Sigmoid colon (tissue), 7 donors: ENCODE data around the gene CENPO. TPM values are rescaled to one million over a fixed set of nuclear protein-coding genes. Genes with fewer than 3 reads are reported as not detected.

Experiments used
- DNase-seq: peaks from one replicate; pipeline ENCODE4 v3.0.0-alpha.2; 2019
- H3K27ac ChIP-seq, 4 donors: fragments of 200-600 bp; sonication (generic); one replicate each; pipeline ENCODE4 v1.5.1; 2016 to 2019; ENCODE audit warnings: mild to moderate bottlenecking in 1 of 4
- H3K27me3 ChIP-seq, 3 donors: fragments of 200-600 bp; sonication (generic); one replicate each; pipeline ENCODE4 v1.5.1; 2019; ENCODE audit warnings: mild to moderate bottlenecking in 1 of 3
- H3K36me3 ChIP-seq, 4 donors: fragments of 200-600 bp; sonication (generic); one replicate each; pipeline ENCODE4 v1.5.1; 2016 to 2019
- H3K4me1 ChIP-seq, 4 donors: fragments of 200-600 bp; sonication (generic); one replicate each; pipeline ENCODE4 v1.5.1; 2017 to 2019
- H3K4me3 ChIP-seq, 4 donors: fragments of 200-600 bp; sonication (generic); one replicate each; pipeline ENCODE4 v1.5.1; 2017 to 2019; ENCODE audit warnings: mild to moderate bottlenecking in 2 of 4, moderate library complexity in 1 of 4
- H3K9me3 ChIP-seq, 4 donors: fragments of 200-600 bp in 3 of 4; sonication (generic) in 3 of 4; one replicate each; pipeline versions ENCODE4 v1.5.1 to v1.6.1; 2013 to 2019
- EP300 ChIP-seq, 4 donors: sonication (generic); formaldehyde crosslinking; IDR thresholded peaks; one replicate each; pipeline ENCODE4 v1.6.1; 2017; ENCODE audit warnings: antibody characterized with exemption in 4 of 4
- POLR2A ChIP-seq, 2 donors: fragments of 450-650 bp; IDR thresholded peaks; one replicate each; pipeline ENCODE4 v1.6.1; 2016; ENCODE audit warnings: antibody characterized with exemption in 2 of 2, mild to moderate bottlenecking in 2 of 2, moderate library complexity in 2 of 2
- POLR2AphosphoS5 ChIP-seq, 4 donors: sonication (generic); formaldehyde crosslinking; IDR thresholded peaks; one replicate each; pipeline ENCODE4 v1.6.1; 2017; ENCODE audit warnings: antibody characterized with exemption in 4 of 4
- WGBS, 2 donors: extraction: QIAGEN DNeasy Blood & Tissue Kit; methylation state at CpG; one replicate each; pipeline ENCODE4 v1.1.7; 2013; 5-methylcytosine and 5-hydroxymethylcytosine counted together
- intact Hi-C: fragments of 100-400 bp; cut with DNase I; formaldehyde crosslinking; loops from one replicate; pipeline ENCODE4 v1.15.1; 2023
- polyA plus RNA-seq, 3 donors: library from polyadenylated mRNA; stranded (reverse); fragments of 200-250 nt; gene quantifications; one replicate each; pipeline ENCODE4 v1.2.3, GENCODE V29; 2013
- total RNA-seq, 4 donors: library from RNA; depleted of rRNA; stranded (reverse); fragments of >200 nt; gene quantifications; one replicate each; pipeline ENCODE4 v1.1.0, GENCODE V29; 2016
- TF ChIP-seq, protein P1 (sequence below), 4 experiments: fragments of 450-650 bp in 3 of 4; fragments of 200-600 bp in 1 of 4; IDR thresholded peaks; one replicate each; pipeline ENCODE4 v1.5.1; 2016 to 2019; ENCODE audit warnings: antibody characterized with exemption in 4 of 4, mild to moderate bottlenecking in 3 of 4, moderate library complexity in 2 of 4
- donor health status: healthy with polysubstance abuse.
- donor health status: Bipolar disorder and iron deficiency.
- donor health status: healthy.

Gene CENPO
- total and polyA plus RNA-seq, 7 donors: 0.49 to 10.4 (median 4.9) TPM

DNA sequence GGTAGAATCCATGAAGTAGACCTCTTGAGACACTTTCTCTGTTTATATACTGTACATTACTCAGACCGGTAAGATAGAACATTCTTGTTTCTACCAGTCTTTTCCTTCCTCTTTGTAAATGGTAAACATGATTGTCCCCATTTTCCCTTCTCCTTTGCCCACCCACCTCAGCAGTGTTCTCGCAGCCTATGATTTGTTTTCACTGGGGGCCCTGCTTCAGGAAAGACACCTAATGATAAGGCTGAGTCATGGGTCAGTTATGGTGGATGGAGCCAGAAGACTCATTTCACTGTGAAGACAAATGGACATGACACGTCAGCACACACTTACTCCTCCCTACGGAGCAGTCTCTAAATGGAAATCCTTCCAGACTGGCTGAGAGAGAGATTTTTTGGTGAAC lies 23.7 kb downstream of the CENPO start:
- H3K4me1 ChIP-seq: no peaks in the 10 kb centered on the region
- 92 to 96% methylated on average over 4 of the region's 4 CpGs for WGBS, 2 donors
- intact Hi-C loops: no loop called here
- no peak for DNase-seq
- no peaks in the 10 kb centered on the region for H3K27me3 ChIP-seq
- peaks cover 0 to 19% (median 0%) of the 10 kb centered on the region in 4 donors for H3K36me3 ChIP-seq
- no peak overlapping the region for H3K27ac ChIP-seq
- no peaks in the 10 kb centered on the region for H3K9me3 ChIP-seq
- TF ChIP-seq EP300 (IDR thresholded peaks at IDR 0.05) (no peak), POLR2AphosphoS5 (IDR thresholded peaks at IDR 0.05) (no peak)
- TF ChIP-seq, protein P1, sequence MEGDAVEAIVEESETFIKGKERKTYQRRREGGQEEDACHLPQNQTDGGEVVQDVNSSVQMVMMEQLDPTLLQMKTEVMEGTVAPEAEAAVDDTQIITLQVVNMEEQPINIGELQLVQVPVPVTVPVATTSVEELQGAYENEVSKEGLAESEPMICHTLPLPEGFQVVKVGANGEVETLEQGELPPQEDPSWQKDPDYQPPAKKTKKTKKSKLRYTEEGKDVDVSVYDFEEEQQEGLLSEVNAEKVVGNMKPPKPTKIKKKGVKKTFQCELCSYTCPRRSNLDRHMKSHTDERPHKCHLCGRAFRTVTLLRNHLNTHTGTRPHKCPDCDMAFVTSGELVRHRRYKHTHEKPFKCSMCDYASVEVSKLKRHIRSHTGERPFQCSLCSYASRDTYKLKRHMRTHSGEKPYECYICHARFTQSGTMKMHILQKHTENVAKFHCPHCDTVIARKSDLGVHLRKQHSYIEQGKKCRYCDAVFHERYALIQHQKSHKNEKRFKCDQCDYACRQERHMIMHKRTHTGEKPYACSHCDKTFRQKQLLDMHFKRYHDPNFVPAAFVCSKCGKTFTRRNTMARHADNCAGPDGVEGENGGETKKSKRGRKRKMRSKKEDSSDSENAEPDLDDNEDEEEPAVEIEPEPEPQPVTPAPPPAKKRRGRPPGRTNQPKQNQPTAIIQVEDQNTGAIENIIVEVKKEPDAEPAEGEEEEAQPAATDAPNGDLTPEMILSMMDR (IDR thresholded peaks at IDR 0.05): no peak
- no peak overlapping the region for H3K4me3 ChIP-seq

DNA sequence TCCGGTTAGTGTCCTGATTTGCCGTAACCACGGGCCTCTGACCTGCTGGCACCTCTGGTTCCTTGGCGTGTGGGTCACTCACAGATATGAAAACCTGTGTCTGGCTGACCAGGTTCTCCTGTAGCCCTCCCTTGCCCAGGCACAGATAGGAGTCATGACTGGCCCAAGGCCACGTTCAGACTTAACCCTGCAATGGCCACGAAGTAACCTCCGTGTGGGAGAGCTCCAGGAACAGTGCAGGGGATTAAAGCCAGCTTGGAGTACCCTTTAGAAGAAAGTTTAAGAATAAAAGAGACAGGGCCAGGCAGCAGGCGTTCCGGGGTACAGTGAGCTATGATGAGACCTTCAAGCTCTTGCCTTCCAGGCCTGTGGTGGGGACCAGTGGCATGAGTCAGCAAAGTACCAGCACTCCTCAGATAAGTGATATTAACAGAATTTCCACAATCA lies 25.5 kb downstream of the CENPO start:
- H3K27ac ChIP-seq: no peak overlapping the region

DNA sequence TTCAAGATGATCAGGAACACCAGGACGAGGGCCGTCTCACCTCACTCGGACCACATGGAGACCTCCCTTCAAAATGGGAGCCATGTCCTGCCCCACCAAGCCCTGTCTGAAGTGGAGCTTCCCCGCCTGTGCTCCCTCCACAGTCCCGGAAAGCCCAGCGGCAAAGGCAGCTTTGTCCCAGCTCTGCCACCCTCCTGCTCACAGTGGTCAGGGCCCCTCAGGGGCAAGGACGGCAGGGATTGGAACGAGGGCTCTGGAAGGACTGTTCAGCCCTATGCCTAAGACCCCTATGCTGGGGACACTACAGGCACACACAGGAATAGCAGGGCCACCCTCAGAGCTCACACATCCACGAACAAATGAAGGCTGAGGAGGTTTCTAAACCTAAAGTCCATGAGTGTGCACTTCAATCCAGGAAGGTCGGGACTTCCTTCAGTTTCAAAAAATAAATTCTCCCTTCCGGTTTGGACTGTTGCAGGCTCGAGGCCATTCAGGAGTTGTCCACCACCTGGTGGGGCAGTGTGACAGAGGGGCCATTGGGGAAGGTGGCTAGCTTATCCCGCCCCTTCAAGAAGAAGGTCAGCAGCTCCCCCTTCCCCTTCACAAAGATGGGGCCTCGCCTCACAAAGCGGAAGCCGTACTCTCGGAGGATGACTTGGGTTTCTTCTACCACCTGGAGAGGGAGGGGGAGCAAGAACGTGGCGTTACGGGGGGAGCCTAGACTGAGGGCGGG lies 26.4 kb downstream of the CENPO start:
- WGBS, 2 donors: 90 to 92% methylated on average over 21 of the region's 21 CpGs
- no peak for TF ChIP-seq POLR2AphosphoS5 (IDR thresholded peaks at IDR 0.05)
- no peak for TF ChIP-seq EP300 (IDR thresholded peaks at IDR 0.05)
- TF ChIP-seq, protein P1 (IDR thresholded peaks at IDR 0.05): no peak
- TF ChIP-seq POLR2A (IDR thresholded peaks at IDR 0.05): no peak
- Histone ChIP-seq H3K27me3 (no peaks in the 10 kb centered on the region), H3K4me3 (no peak overlapping the region), H3K27ac (no peak overlapping the region), H3K4me1 (no peaks in the 10 kb centered on the region), H3K9me3 (no peaks in the 10 kb centered on the region), H3K36me3 (peaks cover 0 to 19% (median 0%) of the 10 kb centered on the region in 4 donors)
- peak; percentile 52 for DNase-seq
- intact Hi-C loops: no loop called here

More for the DNA sequence above, 25.5 kb downstream of the CENPO start:
- Histone ChIP-seq H3K27me3 (no peaks in the 10 kb centered on the region), H3K9me3 (no peaks in the 10 kb centered on the region), H3K4me3 (no peak overlapping the region), H3K36me3 (peaks cover 0 to 19% (median 0%) of the 10 kb centered on the region in 4 donors), H3K4me1 (no peaks in the 10 kb centered on the region)
- TF ChIP-seq, protein P1 (IDR thresholded peaks at IDR 0.05): no peak
- TF ChIP-seq EP300 (IDR thresholded peaks at IDR 0.05) (no peak), POLR2A (IDR thresholded peaks at IDR 0.05) (no peak), POLR2AphosphoS5 (IDR thresholded peaks at IDR 0.05) (no peak)
- peak; percentile 38 for DNase-seq
- intact Hi-C loops: no loop called here
- WGBS, 2 donors: 79 to 86% methylated on average over 9 of the region's 9 CpGs

DNA sequence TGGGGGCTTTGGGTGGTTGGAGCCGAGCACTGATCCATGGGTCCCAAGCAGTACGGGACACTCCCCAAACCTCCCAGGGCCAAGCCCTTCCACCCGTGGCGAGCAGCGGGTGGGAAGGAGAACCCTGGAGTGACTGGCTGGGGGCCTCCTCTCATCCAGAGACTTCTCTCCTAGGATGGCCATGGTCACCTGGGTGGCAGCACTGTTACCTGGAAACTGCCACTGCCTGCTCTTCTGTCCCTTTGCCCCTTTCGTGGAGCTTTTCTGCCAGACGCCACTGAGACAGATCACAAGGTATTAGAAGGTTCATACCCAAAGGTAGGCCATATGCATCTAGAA lies 26.9 kb downstream of the CENPO start:
- intact Hi-C loops: no loop called here
- DNase-seq: no peak
- Histone ChIP-seq H3K36me3 (peaks cover 0 to 19% (median 0%) of the 10 kb centered on the region in 4 donors), H3K27ac (no peak overlapping the region), H3K4me1 (no peaks in the 10 kb centered on the region), H3K27me3 (no peaks in the 10 kb centered on the region), H3K4me3 (no peak overlapping the region), H3K9me3 (no peaks in the 10 kb centered on the region)
- WGBS, 2 donors: 84 to 95% methylated on average over 7 of the region's 7 CpGs
- TF ChIP-seq POLR2A (IDR thresholded peaks at IDR 0.05): no peak
- TF ChIP-seq, protein P1 (IDR thresholded peaks at IDR 0.05): no peak
- no peak for TF ChIP-seq POLR2AphosphoS5 (IDR thresholded peaks at IDR 0.05)
- no peak for TF ChIP-seq EP300 (IDR thresholded peaks at IDR 0.05)
